Suprapubic skin (tissue), 4 donors: Measurements from ENCODE around the gene SRMS. TPM values are rescaled to one million over a fixed set of nuclear protein-coding genes. Genes with fewer than 3 reads are reported as not detected.

ENCODE experiments used
- DNase-seq, 2 donors: peaks; one replicate each; pipeline ENCODE4 v3.0.0-alpha.2; 2019; ENCODE audit warnings: low spot score in 2 of 2
- H3K27ac ChIP-seq: fragments of 200-600 bp; sonication (generic); one replicate; pipeline ENCODE4 v1.5.1; 2019
- H3K27me3 ChIP-seq: fragments of 200-600 bp; sonication (generic); one replicate; pipeline ENCODE4 v1.5.1; 2019
- H3K36me3 ChIP-seq: fragments of 200-600 bp; sonication (generic); one replicate; pipeline ENCODE4 v1.5.1; 2019
- H3K4me1 ChIP-seq: fragments of 200-600 bp; sonication (generic); one replicate; pipeline ENCODE4 v1.5.1; 2019
- H3K4me3 ChIP-seq: fragments of 200-600 bp; sonication (generic); one replicate; pipeline ENCODE4 v1.5.1; 2019; ENCODE audit warnings: mild to moderate bottlenecking
- H3K9me3 ChIP-seq: fragments of 200-600 bp; sonication (generic); one replicate; pipeline ENCODE4 v1.5.1; 2019
- CTCF ChIP-seq, 2 donors: fragments of 200-600 bp in 1 of 2; fragments of 450-650 bp in 1 of 2; sonication (generic) in 1 of 2; IDR thresholded peaks; one replicate each; pipeline ENCODE4 v1.5.1; 2016 to 2019; ENCODE audit warnings: antibody characterized with exemption in 2 of 2, mild to moderate bottlenecking in 1 of 2, moderate library complexity in 1 of 2
- EP300 ChIP-seq: sonication (generic); formaldehyde crosslinking; IDR thresholded peaks from one replicate; pipeline ENCODE4 v1.6.1; 2017; ENCODE audit warnings: antibody characterized with exemption
- POLR2A ChIP-seq, 2 donors: fragments of 450-650 bp; IDR thresholded peaks; one replicate each; pipeline ENCODE4 v1.6.1; 2017; ENCODE audit warnings: antibody characterized with exemption in 2 of 2, mild to moderate bottlenecking in 2 of 2, moderate library complexity in 2 of 2
- POLR2AphosphoS5 ChIP-seq, 3 donors: sonication (generic); formaldehyde crosslinking; IDR thresholded peaks; one replicate each; pipeline ENCODE4 v1.6.1; 2017; ENCODE audit warnings: antibody characterized with exemption in 3 of 3
- WGBS: methylation state at CpG from one replicate; pipeline ENCODE4 v1.1.5; 2018; 5-methylcytosine and 5-hydroxymethylcytosine counted together
- total RNA-seq, 4 donors: library from RNA; depleted of rRNA; stranded (reverse); fragments of >200 nt; gene quantifications; one replicate each; pipeline ENCODE4 v1.1.0, GENCODE V29; 2016

Gene SRMS
- total RNA-seq, 4 donors from 2014 or later, result 1.3 TPM; not detected in 3

- Histone ChIP-seq H3K27ac (no peak overlapping the region), H3K4me3 (no peak overlapping the region), H3K36me3 (peaks cover 65% of the 10 kb centered on the region), H3K27me3 (no peaks in the 10 kb centered on the region), H3K4me1 (peaks cover 4% of the 10 kb centered on the region), H3K9me3 (no peaks in the 10 kb centered on the region)
- DNase-seq, result no peak
- 96% methylated on average over 19 of the region's 28 CpGs for WGBS
- TF ChIP-seq EP300 (no peak), CTCF (IDR thresholded peaks at IDR 0.05) (no peak), POLR2AphosphoS5 (IDR thresholded peaks at IDR 0.05) (no peak), POLR2A (IDR thresholded peaks at IDR 0.05) (no peak)
Measured at GRCh38 chr20:63591786-63592355, 44.3 kb upstream of the SRMS start.

- no peak for DNase-seq
- TF ChIP-seq POLR2AphosphoS5 (IDR thresholded peaks at IDR 0.05) (no peak), EP300 (no peak), CTCF (IDR thresholded peaks at IDR 0.05) (no peak)
- WGBS, result 93% methylated on average over 4 of the region's 4 CpGs
- no peaks in the 10 kb centered on the region for H3K27me3 ChIP-seq
- peaks cover 4% of the 10 kb centered on the region for H3K4me1 ChIP-seq
- no peak overlapping the region for H3K27ac ChIP-seq
- peaks cover 65% of the 10 kb centered on the region for H3K36me3 ChIP-seq
- H3K4me3 ChIP-seq, result no peak overlapping the region
- H3K9me3 ChIP-seq, result no peaks in the 10 kb centered on the region
Measured at GRCh38 chr20:63591147-63591533, 43.6 kb upstream of the SRMS start.

GRCh38 chr20:63590218-63591146, 42.9 kb upstream of the SRMS start:
- H3K36me3 ChIP-seq, result peaks cover 58% of the 10 kb centered on the region
- no peaks in the 10 kb centered on the region for H3K9me3 ChIP-seq
- no peak overlapping the region for H3K27ac ChIP-seq
- no peak overlapping the region for H3K4me3 ChIP-seq
- peaks cover 4% of the 10 kb centered on the region for H3K4me1 ChIP-seq
- TF ChIP-seq POLR2AphosphoS5 (IDR thresholded peaks at IDR 0.05) (no peak), CTCF (IDR thresholded peaks at IDR 0.05) (no peak), POLR2A (IDR thresholded peaks at IDR 0.05) (no peak), EP300 (no peak)
- 93% methylated on average over 22 of the region's 52 CpGs for WGBS
- no peaks in the 10 kb centered on the region for H3K27me3 ChIP-seq
- DNase-seq, result no peak

GRCh38 chr20:63589261-63590217, 42.0 kb upstream of the SRMS start:
- Histone ChIP-seq H3K9me3 (no peaks in the 10 kb centered on the region), H3K27me3 (no peaks in the 10 kb centered on the region), H3K36me3 (peaks cover 54% of the 10 kb centered on the region), H3K4me1 (peaks cover 4% of the 10 kb centered on the region), H3K27ac (no peak overlapping the region), H3K4me3 (no peak overlapping the region)
- TF ChIP-seq CTCF (IDR thresholded peaks at IDR 0.05), result no peak
- DNase-seq, result no peak
- WGBS, result 78% methylated on average over 23 of the region's 38 CpGs
